Gastroesophageal sphincter (tissue), 4 donors: Measurements from ENCODE around the gene CNMD. TPM values are rescaled to one million over a fixed set of nuclear protein-coding genes. Genes with fewer than 3 reads are reported as not detected.
"Not testable (repeated sequence)": the region's sequence is repeated elsewhere in the genome, so short reads cannot be mapped to it uniquely, and the experiment has no call there.

ENCODE experiments used
- ATAC-seq: fragments of 150-250 bp; one replicate; pipeline ENCODE4 v1.9.1; 2016; ENCODE audit warnings: mild to moderate bottlenecking, moderate library complexity
- H3K27ac ChIP-seq, 4 donors: fragments of 200-600 bp; sonication (generic) in 3 of 4; 1 replicate in 3 of 4; 2 replicates in 1 of 4; pipeline ENCODE4 v1.5.1; 2016 to 2019
- H3K27me3 ChIP-seq: fragments of 200-600 bp; sonication (generic); one replicate; pipeline ENCODE4 v1.5.1; 2019
- H3K36me3 ChIP-seq, 2 donors: fragments of 200-600 bp; sonication (generic); one replicate each; pipeline ENCODE4 v1.5.1; 2019; ENCODE audit warnings: control low read depth in 1 of 2
- H3K4me1 ChIP-seq, 3 donors: fragments of 200-600 bp; sonication (generic); 1 replicate in 2 of 3; 2 replicates in 1 of 3; pipeline ENCODE4 v1.5.1; 2016 to 2019; ENCODE audit warnings: control low read depth in 2 of 3
- H3K4me3 ChIP-seq, 2 donors: fragments of 200-600 bp; sonication (generic); one replicate each; pipeline ENCODE4 v1.5.1; 2019; ENCODE audit warnings: mild to moderate bottlenecking in 1 of 2, moderate library complexity in 1 of 2
- H3K9me3 ChIP-seq, 3 donors: fragments of 200-600 bp; sonication (generic); one replicate each; pipeline ENCODE4 v1.5.1; 2017 to 2019; ENCODE audit warnings: control low read depth in 2 of 3
- EP300 ChIP-seq: sonication (generic); formaldehyde crosslinking; IDR thresholded peaks from one replicate; pipeline ENCODE4 v1.6.1; 2017; ENCODE audit warnings: antibody characterized with exemption, mild to moderate bottlenecking
- POLR2A ChIP-seq, 2 donors: fragments of 450-650 bp; IDR thresholded peaks; one replicate each; pipeline ENCODE4 v1.6.1; 2017; ENCODE audit warnings: antibody characterized with exemption in 2 of 2, mild to moderate bottlenecking in 2 of 2, moderate library complexity in 1 of 2
- POLR2AphosphoS5 ChIP-seq: sonication (generic); formaldehyde crosslinking; IDR thresholded peaks from one replicate; pipeline ENCODE4 v1.6.1; 2017; ENCODE audit warnings: antibody characterized with exemption
- WGBS, 2 donors: methylation state at CpG; one replicate each; pipeline ENCODE4 v1.1.5; 2018; ENCODE audit warnings: low coverage in 1 of 2; 5-methylcytosine and 5-hydroxymethylcytosine counted together
- total RNA-seq, 4 donors: library from RNA; depleted of rRNA; stranded (reverse); fragments of >200 nt; gene quantifications; one replicate each; pipeline ENCODE4 v1.1.0, GENCODE V29; 2016
- TF ChIP-seq, protein P1 (sequence below), 4 experiments: fragments of 200-600 bp in 2 of 4; fragments of 450-650 bp in 2 of 4; sonication (generic) in 1 of 4; IDR thresholded peaks; one replicate each; pipeline ENCODE4 v1.5.1; 2017 to 2019; ENCODE audit warnings: antibody characterized with exemption in 4 of 4, mild to moderate bottlenecking in 2 of 4, moderate library complexity in 2 of 4

Gene CNMD
- total RNA-seq, 4 donors from 2014 or later = not detected

DNA sequence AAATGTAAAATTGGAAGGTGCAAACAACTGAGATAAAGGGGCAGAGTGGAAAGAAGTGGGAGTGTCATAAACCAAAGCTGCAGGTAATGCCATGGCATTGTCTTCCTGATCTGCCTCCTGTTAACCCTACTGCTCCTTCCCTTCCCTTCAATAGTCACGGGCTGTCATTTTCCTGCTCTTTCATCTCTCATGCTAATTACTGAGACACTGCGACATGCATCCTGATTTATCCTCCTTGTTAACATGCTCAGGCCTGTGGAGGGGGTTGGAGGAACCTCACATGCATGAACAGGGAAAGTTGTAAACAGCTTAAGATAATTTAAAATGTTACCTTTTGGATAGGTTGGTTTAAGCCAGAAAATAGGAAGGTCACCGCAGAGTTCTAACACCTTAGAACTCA lies 27.2 kb downstream of the CNMD start:
- no peak for ATAC-seq
- Histone ChIP-seq H3K27me3 (no peaks in the 10 kb centered on the region), H3K36me3 (no peaks in the 10 kb centered on the region), H3K9me3 (peaks cover 0 to 4% (median 0%) of the 10 kb centered on the region in 3 donors), H3K27ac (no peak overlapping the region), H3K4me1 (no peaks in the 10 kb centered on the region), H3K4me3 (no peak overlapping the region)
- TF ChIP-seq, protein P1, sequence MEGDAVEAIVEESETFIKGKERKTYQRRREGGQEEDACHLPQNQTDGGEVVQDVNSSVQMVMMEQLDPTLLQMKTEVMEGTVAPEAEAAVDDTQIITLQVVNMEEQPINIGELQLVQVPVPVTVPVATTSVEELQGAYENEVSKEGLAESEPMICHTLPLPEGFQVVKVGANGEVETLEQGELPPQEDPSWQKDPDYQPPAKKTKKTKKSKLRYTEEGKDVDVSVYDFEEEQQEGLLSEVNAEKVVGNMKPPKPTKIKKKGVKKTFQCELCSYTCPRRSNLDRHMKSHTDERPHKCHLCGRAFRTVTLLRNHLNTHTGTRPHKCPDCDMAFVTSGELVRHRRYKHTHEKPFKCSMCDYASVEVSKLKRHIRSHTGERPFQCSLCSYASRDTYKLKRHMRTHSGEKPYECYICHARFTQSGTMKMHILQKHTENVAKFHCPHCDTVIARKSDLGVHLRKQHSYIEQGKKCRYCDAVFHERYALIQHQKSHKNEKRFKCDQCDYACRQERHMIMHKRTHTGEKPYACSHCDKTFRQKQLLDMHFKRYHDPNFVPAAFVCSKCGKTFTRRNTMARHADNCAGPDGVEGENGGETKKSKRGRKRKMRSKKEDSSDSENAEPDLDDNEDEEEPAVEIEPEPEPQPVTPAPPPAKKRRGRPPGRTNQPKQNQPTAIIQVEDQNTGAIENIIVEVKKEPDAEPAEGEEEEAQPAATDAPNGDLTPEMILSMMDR (IDR thresholded peaks at IDR 0.05) = no peak
- no peak for TF ChIP-seq POLR2AphosphoS5
- no peak for TF ChIP-seq EP300
- TF ChIP-seq POLR2A (IDR thresholded peaks at IDR 0.05) = no peak
- WGBS, 2 donors = 74 to 75% methylated on average over 3 of the region's 3 CpGs

DNA sequence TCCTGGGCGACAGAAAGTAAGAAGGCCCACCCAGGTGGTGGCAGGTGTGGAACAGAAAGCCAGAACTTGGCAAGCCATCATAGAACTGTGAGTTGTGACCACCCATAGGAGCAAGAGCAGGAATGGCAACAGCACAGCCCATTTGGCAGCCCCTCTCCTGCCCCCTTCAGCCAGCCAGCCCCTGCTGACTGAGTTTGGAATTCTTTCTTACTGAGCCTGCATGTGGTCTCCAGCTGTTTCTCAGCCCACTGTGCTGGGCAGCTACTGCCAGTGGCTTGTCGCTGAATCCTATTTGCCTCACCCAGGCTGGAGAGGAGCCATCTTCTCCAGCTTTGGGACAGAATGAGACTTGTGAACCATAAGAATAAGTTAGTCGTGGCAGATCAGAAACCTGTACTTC lies 28.3 kb downstream of the CNMD start:
- H3K9me3 ChIP-seq = peaks cover 0 to under 1% (median 0%) of the 10 kb centered on the region in 3 donors
- H3K27ac ChIP-seq = no peak overlapping the region
- H3K4me3 ChIP-seq = no peak overlapping the region
- ATAC-seq = no peak
- TF ChIP-seq, protein P1 (IDR thresholded peaks at IDR 0.05) = no peak
- TF ChIP-seq POLR2A (IDR thresholded peaks at IDR 0.05) (no peak), POLR2AphosphoS5 (no peak)
- H3K36me3 ChIP-seq = no peaks in the 10 kb centered on the region
- WGBS, 2 donors = 77% methylated on average over 2 of the region's 3 CpGs; no CpG with 5 or more reads in 1 of the 2 donors
- no peaks in the 10 kb centered on the region for H3K27me3 ChIP-seq
- H3K4me1 ChIP-seq = no peaks in the 10 kb centered on the region

DNA sequence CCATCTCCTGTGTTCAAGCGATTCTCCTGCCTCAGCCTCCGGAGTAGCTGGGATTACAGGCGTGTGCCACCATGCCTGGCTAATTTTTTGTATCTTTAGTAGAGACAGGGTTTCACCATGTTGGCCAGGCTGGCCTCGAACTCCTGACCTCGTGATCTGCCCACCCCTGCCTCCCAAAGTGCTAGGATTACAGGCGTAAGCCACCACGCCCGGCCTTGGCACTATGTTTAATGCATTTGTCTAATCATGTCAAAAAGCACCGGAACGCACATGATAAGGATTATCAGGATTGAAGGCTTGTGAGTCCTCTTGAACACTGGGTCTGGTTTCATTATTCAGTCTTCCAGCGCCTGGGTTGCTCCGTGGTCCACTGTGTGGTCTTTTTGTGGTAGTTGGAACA lies 31.4 kb downstream of the CNMD start:
- H3K4me3 ChIP-seq = not testable (repeated sequence)
- 72 to 94% methylated on average over 5 of the region's 12 CpGs for WGBS, 2 donors

DNA sequence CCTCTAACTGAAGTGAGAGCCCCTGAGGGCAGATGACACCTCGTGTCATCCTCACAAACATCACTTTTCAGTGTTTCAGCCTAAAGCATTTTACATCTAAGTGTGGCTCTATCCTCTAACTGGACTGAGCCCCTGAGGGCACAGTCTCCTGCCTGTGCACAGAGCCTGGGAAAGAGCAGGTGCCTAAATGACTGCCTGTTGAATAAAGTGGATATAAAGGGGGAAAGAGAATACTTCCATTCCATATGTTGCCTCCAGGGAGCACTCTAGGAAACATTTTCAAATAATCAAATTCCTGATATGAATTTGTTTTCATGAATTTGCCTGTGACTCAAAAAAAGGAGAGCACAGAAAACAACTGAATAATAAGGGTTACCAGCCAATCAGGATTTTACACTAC lies 32.2 kb downstream of the CNMD start:
- no peaks in the 10 kb centered on the region for H3K4me1 ChIP-seq
- H3K27me3 ChIP-seq = no peaks in the 10 kb centered on the region
- H3K27ac ChIP-seq = no peak overlapping the region
- H3K36me3 ChIP-seq = peaks cover 0 to 4% of the 10 kb centered on the region in 2 donors
- WGBS, 2 donors = no CpG with 5 or more reads among the region's 1 CpG
- H3K4me3 ChIP-seq = no peak overlapping the region
- no peak for ATAC-seq
- no peak for TF ChIP-seq POLR2AphosphoS5
- H3K9me3 ChIP-seq = no peaks in the 10 kb centered on the region

More for the DNA sequence above, 31.4 kb downstream of the CNMD start:
- H3K36me3 ChIP-seq, H3K27ac ChIP-seq, H3K27me3 ChIP-seq, H3K4me1 ChIP-seq, ATAC-seq, H3K9me3 ChIP-seq: not testable (repeated sequence)

DNA sequence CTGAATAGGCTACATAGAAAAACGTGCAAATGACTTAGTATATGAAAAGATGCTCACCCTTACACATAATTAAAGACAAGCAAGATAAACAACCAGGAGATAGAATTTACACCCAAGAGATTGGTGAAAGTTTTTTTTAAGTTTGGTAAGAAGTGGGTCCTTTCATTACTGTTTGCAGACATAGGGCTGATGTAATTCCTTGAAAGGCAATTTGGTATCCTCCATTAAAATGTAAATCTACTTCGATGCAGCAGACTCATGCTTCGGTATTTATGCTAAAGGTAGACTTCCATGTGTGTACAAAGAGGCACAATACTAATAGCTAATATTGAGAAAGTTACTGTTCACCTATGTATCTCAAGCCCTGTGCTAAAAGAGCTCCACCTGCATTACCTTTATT lies 33.5 kb downstream of the CNMD start:
- Histone ChIP-seq H3K4me1 (no peaks in the 10 kb centered on the region), H3K27me3 (no peaks in the 10 kb centered on the region), H3K9me3 (no peaks in the 10 kb centered on the region), H3K27ac (no peak overlapping the region), H3K4me3 (no peak overlapping the region), H3K36me3 (peaks cover 0 to 4% of the 10 kb centered on the region in 2 donors)
- 58 to 72% methylated on average over 2 to 3 of the region's 3 CpGs for WGBS, 2 donors
- TF ChIP-seq, protein P1 (IDR thresholded peaks at IDR 0.05) = no peak
- TF ChIP-seq POLR2AphosphoS5 = no peak
- TF ChIP-seq EP300 = no peak
- no peak for TF ChIP-seq POLR2A (IDR thresholded peaks at IDR 0.05)
- no peak for ATAC-seq

DNA sequence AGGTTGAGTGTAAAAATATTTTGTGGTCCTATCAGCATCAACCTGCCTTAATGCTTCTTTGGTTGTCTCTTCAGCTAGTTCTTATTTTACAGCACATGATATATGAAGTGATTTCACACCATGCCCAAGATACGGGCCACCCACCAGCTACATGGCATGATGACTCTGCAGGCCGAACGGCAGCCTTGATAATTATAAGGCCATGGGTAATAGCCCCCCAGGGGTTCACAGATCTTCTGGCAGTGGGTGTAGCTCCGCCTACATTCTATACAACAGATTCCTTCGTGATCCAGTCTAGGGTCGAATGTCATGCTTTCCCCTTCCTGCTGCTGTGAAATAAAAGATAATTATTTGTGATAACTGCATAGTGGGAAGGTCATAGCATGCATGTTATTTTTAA lies 36.1 kb downstream of the CNMD start:
- Histone ChIP-seq H3K27ac (no peak overlapping the region), H3K36me3 (peaks cover 0 to 10% of the 10 kb centered on the region in 2 donors), H3K9me3 (no peaks in the 10 kb centered on the region), H3K27me3 (no peaks in the 10 kb centered on the region), H3K4me1 (no peaks in the 10 kb centered on the region), H3K4me3 (no peak overlapping the region)
- TF ChIP-seq, protein P1 (IDR thresholded peaks at IDR 0.05) = no peak
- TF ChIP-seq POLR2AphosphoS5 = no peak
- TF ChIP-seq POLR2A (IDR thresholded peaks at IDR 0.05) = no peak
- no peak for TF ChIP-seq EP300
- ATAC-seq = no peak
- WGBS, 2 donors = 46 to 51% methylated on average over 2 to 5 of the region's 6 CpGs
